T-helper 2 cell (primary cell): ENCODE measurements around the gene MAP2K7.
"Not testable (repeated sequence)": the region's sequence is repeated elsewhere in the genome, so short reads cannot be mapped to it uniquely, and the experiment has no call there.

ENCODE experiments used
- DNase-seq, 5 experiments: peaks; one replicate each; pipeline versions ENCODE4 v3.0.0 to v3.0.0-alpha.2; 2012 to 2022

The MAP2K7 gene

GRCh38 chr19:7932276-7932929 lies 28.7 kb downstream of the MAP2K7 start:
- DNase-seq: no peak

DNA sequence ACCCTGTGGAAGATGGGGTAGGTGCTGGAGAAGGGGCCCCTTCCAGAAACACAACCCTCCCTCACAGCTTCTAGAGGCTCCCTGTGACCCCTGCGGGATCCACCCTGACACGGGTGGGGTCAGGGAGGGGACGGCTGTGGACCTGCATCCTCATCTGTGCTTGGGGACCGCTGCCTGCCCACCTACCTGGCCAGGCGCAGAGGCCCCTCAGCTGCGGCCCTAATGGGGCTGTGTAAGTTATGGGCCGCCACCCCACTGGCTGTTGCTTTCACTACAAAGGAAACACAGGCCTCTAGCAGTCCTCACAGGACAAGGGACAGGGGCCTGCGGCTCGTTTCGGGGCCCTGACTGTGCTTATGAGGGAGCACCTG lies 29.2 kb downstream of the MAP2K7 start:
- DNase-seq: no peak

DNA sequence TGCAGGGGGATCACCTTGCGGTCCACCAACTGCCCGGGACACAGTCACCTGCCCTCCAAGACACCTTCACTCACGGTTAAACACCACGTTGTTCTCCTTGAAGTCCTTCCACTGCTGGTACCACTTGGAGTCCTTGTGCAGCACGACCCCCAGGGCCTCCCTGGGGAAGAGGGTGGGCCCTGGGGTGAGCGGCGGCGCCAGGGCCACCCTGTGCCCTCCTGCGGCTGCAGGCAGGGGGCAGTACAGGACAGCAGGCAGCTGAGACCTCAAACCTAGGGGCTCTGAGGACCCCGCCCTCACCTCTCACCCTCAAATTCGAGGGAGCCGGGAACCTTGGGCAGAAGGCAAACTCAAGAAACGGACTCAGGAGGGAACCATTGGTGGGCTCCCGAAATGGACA lies 29.7 kb downstream of the MAP2K7 start:
- no peak for DNase-seq

DNA sequence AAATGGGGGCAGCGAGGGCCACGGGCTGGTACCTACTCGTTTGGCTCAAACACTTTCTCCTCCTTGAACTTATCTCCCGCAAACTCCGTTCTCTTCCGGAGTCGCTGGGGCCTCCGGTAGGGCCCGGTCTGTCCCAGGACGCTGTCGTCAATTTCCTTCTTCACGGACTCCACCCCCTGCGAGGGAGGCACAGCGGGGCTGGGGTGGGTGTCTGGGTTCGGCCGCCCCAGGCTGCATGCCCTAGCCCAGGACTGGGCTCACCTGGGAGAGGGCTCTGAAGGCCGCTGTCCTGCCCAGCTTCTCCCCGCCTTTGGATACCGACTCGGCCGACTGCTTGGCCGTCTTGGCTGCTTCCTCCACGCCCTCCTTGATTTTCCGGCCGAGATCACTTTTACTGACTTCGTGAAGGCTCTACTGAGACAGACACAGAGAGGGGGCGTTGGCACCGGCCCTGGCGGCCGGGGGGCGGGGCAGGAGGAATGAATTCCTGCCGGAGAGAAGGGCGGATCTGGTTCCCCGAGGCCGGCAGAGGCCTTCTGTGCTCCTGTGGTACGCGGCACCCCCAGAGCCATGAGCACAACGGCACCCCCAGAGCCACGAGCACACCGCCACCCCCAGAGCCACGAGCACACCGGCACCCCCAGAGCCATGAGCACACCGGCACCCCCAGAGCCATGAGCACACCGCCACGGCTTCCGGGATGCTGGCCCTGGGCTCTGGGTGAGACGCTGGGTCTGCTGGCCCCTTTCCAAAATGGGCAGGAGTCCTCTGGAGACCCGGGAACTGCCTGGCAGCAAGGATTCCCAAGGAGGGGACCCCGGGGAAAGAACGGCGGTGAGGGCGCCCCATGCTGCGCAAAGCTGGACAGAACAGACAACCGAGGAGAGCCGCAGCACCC lies 30.4 kb downstream of the MAP2K7 start:
- no peak for DNase-seq

DNA sequence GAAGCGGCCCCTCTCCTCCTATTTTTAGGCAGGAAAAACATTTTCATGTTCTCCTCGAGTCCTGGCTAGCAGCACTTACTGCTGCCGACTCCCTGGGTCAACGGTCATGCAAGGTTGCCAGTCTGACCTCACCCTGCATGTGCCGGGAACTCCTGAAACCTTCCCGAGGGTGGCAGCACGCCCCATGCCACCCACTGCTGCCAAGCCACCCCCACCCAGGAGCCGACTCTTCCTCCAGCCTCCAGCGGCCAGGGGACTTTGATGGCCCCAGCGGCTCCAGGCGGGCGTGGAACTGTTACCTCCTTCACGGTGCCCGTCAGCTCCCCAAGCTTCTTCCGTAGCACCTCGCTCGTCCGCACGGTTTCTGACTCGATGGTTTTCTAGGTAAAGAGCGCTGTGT lies 31.1 kb downstream of the MAP2K7 start:
- no peak for DNase-seq

DNA sequence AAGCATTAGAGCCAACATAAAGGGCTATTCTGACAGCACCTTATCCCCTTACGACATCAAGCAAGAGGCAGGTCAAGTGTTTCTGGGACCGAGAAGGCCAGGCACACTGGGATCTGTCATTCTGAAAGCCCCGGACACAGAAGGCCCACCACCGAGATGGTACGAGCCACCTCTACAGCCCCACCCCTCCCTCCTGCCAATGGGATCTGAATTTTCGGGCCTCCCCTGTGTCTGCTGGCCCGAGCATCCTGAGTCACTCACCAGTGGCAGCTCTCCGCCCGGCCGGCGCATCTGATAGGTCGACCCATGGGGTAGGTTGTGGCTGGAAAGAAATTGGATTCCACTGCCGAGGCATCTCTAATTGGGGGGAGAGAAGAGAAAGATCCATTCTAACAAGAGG lies 37.2 kb downstream of the MAP2K7 start:
- DNase-seq: no peak

DNA sequence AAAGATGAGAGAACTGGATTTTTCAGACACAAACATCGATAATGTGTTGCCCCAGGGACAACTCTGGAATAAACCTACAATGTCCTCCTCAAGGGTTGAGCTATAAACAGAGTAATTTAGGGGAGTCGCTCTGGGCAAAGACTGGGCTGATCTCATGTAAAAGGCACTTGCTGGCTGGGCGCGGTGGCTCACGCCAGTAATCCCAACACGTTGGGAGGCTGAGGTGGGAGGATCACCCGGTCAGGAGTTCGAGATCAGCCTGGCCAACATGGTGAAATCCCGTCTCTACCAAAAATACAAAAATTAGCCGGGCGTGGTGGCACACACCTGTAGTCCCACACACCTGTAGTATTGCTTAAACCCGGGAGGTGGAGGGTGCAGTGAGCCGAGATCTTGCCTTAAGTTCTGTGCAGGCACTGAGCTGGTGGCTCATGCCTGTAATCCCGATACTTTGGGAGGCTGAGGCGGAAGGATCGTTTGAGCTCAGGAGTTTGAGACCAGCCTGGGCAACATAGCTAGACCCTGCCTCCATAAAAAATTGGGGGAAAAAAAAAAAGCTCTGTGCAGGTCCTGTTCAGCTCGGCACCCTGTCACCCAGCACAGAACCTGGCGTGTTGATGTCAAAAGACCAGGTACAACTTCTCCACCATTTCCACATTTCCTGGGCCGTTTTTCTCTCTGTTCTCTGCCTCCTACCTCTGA lies 38.4 kb downstream of the MAP2K7 start:
- DNase-seq: no peak

GRCh38 chr19:7942981-7943443 lies 39.3 kb downstream of the MAP2K7 start:
- no peak for DNase-seq

DNA sequence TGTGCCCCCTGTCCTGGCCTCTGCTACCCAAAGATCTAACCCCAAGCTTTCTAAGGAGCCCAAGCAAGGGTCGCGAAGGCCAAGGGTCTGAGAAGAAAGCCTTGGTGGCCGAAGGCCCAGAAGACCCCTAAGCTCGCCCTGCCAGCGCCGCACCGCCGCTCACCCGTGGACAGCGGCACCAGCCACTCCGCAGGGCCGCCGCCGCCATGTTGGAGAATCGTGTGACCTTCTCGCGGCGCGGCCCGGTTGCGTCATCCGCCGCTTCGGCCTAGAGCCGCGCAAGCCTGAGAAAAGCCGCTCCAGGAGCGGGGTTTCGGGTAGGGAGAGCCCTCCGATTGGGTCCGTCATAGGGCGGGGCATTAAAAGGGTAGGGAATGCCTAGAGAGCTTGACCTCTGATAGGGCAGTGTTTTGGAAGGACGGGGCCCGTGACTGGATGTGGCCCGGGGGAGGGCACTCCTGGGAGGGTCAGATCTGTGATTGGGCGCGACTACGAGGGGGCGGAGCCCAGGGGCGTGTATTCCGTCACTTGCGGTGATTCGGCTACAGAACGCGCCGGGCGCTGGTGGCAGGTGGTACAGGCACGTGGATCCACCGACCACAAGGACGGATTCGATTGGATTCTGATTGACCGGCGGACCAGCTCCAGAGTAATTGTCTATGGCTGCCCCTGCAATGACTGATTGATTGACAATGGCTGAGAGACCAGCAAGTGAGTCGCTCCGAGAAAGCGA lies 39.9 kb downstream of the MAP2K7 start, which contains the start of gene TIMM44:
Gene TIMM44, minus strand, starts transcription at position 223 of the 733 bp plus-strand sequence. Its CDS starts 15 bp downstream, at position 208.
- DNase-seq: peak; percentile 94 to 100 (median 98)

GRCh38 chr19:7944177-7944761 lies 40.6 kb downstream of the MAP2K7 start:
- DNase-seq: peak; percentile 59 to 85 (median 77)

GRCh38 chr19:7947939-7948338 lies 44.3 kb downstream of the MAP2K7 start:
- no peak for DNase-seq

DNA sequence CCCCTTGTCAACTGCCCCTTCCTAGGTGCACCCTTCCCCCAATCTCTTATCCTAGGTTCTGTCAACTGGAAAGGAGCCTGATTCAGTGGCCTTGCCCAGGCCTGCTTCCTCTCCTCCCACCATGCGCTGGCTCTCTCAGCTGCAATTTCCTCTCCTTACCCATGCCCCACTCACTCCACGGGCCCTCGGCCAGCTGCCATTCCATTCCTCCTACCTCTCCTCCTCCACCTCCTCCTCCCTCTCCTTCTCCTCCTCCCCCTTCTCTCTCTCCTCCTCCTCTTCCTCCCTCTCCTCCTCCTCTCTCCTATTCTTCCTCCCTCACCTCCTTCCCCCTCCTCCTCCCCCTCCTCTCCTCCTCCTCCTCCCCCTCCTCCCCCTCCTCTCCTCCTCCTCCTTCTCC lies 49.4 kb downstream of the MAP2K7 start:
- no peak for DNase-seq

GRCh38 chr19:7953576-7953975 lies 49.9 kb downstream of the MAP2K7 start:
- DNase-seq: no peak

DNA sequence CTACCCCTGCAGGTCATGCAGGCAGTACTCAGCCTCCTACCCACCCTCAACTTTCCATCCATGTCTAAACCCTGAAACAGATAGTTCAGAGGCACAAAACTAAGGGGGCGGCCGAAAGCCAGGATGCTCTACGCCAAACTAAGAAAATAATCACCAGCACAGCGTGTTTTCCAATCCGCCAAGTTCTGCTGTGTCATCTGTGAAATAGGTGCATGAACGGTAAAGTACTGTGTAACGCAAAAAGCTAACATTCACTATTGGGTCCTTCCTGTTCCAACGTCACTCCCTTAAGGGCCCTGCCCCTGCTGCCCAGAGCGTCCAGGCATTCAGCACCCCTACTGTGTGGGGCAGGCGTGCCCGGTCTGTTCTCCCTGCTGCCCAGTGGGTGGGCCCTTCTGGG lies 52.0 kb downstream of the MAP2K7 start:
- no peak for DNase-seq

GRCh38 chr19:7959211-7959610 lies 55.5 kb downstream of the MAP2K7 start:
- DNase-seq: no peak

DNA sequence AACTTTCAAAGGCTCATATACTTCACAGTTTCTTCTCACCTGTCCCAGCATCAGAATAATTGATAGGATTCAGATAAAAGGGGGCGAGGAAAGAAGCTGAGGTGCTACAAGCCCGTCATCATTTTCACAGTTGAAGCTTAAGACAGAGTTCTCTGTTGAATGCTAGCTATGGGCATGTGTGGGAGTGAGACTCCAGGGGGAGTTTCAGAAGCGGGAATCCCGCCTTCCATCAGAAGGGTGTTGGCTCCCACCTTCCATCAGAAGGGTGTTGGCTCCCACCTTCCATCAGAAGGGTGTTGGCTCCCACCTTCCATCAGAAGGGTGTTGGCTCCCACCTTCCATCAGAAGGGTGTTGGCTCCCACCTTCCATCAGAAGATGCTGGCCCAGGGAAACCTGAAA lies 57.4 kb downstream of the MAP2K7 start:
- not testable (repeated sequence) for DNase-seq

GRCh38 chr19:7961920-7962626 lies 58.4 kb downstream of the MAP2K7 start:
- DNase-seq: no peak

DNA sequence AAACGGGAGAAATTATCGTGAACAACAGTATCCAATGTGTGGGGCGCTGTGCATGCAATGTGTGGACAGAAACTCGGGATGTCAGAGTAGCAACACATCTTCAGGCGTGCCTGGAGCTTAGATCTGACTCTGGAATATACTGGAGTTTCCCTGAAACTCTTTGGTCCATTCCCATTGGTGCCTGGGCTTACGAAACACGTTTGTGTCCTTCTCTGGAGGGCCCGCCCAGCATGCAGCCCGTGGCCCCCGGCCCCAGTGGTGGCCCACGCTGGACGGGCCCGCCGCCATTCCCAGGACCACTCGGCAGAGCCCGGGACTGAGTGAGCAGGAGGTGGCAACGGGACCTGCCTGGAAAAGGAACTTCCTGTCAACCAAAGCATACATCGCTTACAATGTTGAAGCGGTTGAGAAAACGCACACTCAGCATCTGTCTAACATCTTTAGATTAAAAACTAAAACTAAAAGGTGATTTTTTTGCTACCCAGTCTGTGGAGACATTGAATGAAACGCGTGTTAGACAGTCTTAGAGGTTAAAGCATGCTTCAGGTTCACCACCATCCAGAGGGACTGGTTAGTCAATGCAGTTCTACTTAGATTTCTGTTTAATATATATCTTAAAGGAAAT lies 59.1 kb downstream of the MAP2K7 start:
- no peak for DNase-seq

DNA sequence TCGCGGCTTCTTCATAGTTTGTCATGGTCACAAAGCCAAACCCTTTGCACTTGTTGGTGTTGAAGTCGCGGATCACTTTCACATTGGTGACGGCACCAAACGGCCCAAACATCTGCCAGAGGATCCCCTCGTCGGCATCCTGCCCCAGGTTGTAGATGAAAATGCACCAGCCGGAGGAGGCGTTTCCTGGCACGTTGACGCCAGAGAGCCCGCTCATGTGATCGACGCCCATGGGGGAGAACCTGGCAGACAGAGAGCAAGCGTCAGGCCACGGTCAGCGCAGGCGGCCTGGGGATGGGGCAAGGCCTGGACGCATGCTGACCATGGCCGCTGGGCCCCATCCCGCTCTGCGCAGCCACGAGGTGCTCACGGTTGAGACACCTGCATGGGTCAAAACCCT lies 59.9 kb downstream of the MAP2K7 start:
- no peak for DNase-seq
